ENCODE results near the gene ARHGEF26.
A peak's percentile ranks its signal among the peaks of the same experiment; 100 is the strongest.
"Not testable (repeated sequence)": the region's sequence is repeated elsewhere in the genome, so short reads cannot be mapped to it uniquely, and the experiment has no call there.

ARHGEF26 gene

GRCh38 chr3:154120961-154121700, at the start of gene ARHGEF26:
Gene ARHGEF26, plus strand, starts transcription at chr3:154121390. Its CDS starts 603 bp downstream, at chr3:154121993.
- DNase-seq, result peak; percentile 81

- no peak for DNase-seq
Observed at GRCh38 chr3:154074966-154075365, 46.2 kb upstream of the ARHGEF26 start.

- no peak for DNase-seq
Observed at GRCh38 chr3:154078672-154079071, 42.5 kb upstream of the ARHGEF26 start.

- DNase-seq, result no peak
Observed at GRCh38 chr3:154081305-154081704, 39.9 kb upstream of the ARHGEF26 start.

- no peak for DNase-seq
Observed at GRCh38 chr3:154085071-154085470, 36.1 kb upstream of the ARHGEF26 start.

- DNase-seq, result no peak
Observed at GRCh38 chr3:154085799-154086198, 35.4 kb upstream of the ARHGEF26 start.

- no peak for DNase-seq
Observed at GRCh38 chr3:154086286-154086685, 34.9 kb upstream of the ARHGEF26 start.

- DNase-seq, result not testable (repeated sequence)
Observed at GRCh38 chr3:154087756-154088480, 33.3 kb upstream of the ARHGEF26 start.

- DNase-seq, result no peak
Observed at GRCh38 chr3:154089421-154090420, 31.5 kb upstream of the ARHGEF26 start.

GRCh38 chr3:154094051-154094450, 27.1 kb upstream of the ARHGEF26 start:
- DNase-seq, result no peak

- DNase-seq, result no peak
Observed at GRCh38 chr3:154095832-154096421, 25.3 kb upstream of the ARHGEF26 start.

GRCh38 chr3:154098376-154098775, 22.8 kb upstream of the ARHGEF26 start:
- DNase-seq, result no peak

GRCh38 chr3:154100556-154100955, 20.6 kb upstream of the ARHGEF26 start:
- no peak for DNase-seq

- no peak for DNase-seq
Observed at GRCh38 chr3:154101250-154101649, 19.9 kb upstream of the ARHGEF26 start.

- DNase-seq, result no peak
Observed at GRCh38 chr3:154102225-154102624, 19.0 kb upstream of the ARHGEF26 start.

GRCh38 chr3:154105218-154105975, 15.8 kb upstream of the ARHGEF26 start:
- DNase-seq, result no peak

- no peak for DNase-seq
Observed at GRCh38 chr3:154111365-154111935, 9.7 kb upstream of the ARHGEF26 start.

- DNase-seq, result no peak
Observed at GRCh38 chr3:154112146-154112852, 8.9 kb upstream of the ARHGEF26 start.

GRCh38 chr3:154113609-154114008, 7.6 kb upstream of the ARHGEF26 start:
- no peak for DNase-seq

GRCh38 chr3:154115332-154115731, 5.9 kb upstream of the ARHGEF26 start:
- DNase-seq, result no peak

- no peak for DNase-seq
Observed at GRCh38 chr3:154119951-154120350, 1.2 kb upstream of the ARHGEF26 start.
